Ascending aorta (tissue), 2 donors: ENCODE data around the gene ANKRD1. TPM values are rescaled to one million over a fixed set of nuclear protein-coding genes. Genes with fewer than 3 reads are reported as not detected.

ENCODE experiments used
- DNase-seq, 2 donors: peaks; one replicate each; pipeline ENCODE4 v3.0.0-alpha.2; 2019; ENCODE audit warnings: low spot score in 2 of 2
- H3K27ac ChIP-seq, 2 donors: fragments of 200-600 bp; sonication (generic); one replicate each; pipeline ENCODE4 v1.5.1; 2016 to 2017; ENCODE audit warnings: mild to moderate bottlenecking in 1 of 2
- H3K27me3 ChIP-seq: fragments of 200-600 bp; sonication (generic); one replicate; pipeline ENCODE4 v1.5.1; 2017
- H3K36me3 ChIP-seq, 2 donors: fragments of 200-600 bp; sonication (generic); one replicate each; pipeline ENCODE4 v1.5.1; 2016
- H3K4me1 ChIP-seq, 2 donors: fragments of 200-600 bp; sonication (generic); one replicate each; pipeline ENCODE4 v1.5.1; 2016 to 2017; ENCODE audit warnings: mild to moderate bottlenecking in 1 of 2
- H3K4me3 ChIP-seq, 2 donors: fragments of 200-600 bp; sonication (generic); one replicate each; pipeline ENCODE4 v1.5.1; 2016 to 2017; ENCODE audit warnings: mild to moderate bottlenecking in 1 of 2
- H3K9me3 ChIP-seq, 2 donors: fragments of 200-600 bp; sonication (generic); one replicate each; pipeline ENCODE4 v1.5.1; 2016
- CTCF ChIP-seq, 3 experiments: fragments of 200-600 bp in 2 of 3; fragments of 450-650 bp in 1 of 3; sonication (generic) in 2 of 3; IDR thresholded peaks; one replicate each; pipeline ENCODE4 v1.5.1; 2016 to 2019; ENCODE audit warnings: antibody characterized with exemption in 3 of 3, mild to moderate bottlenecking in 1 of 3, moderate library complexity in 1 of 3
- intact Hi-C: fragments of 100-400 bp; cut with DNase I; formaldehyde crosslinking; loops from one replicate; pipeline ENCODE4 v1.15.1; 2023
- total RNA-seq: library from RNA; depleted of rRNA; stranded (reverse); fragments of >200 nt; gene quantifications from one replicate; pipeline ENCODE4 v1.1.0, GENCODE V29; 2016

ANKRD1 gene
- total RNA-seq, 1 donor from 2014 or later: 8.1 TPM

GRCh38 chr10:90930971-90931871 is 10.3 kb upstream of the ANKRD1 start:
- intact Hi-C loops: no loop called here
- Histone ChIP-seq H3K4me3 (no peak overlapping the region), H3K27ac (peak overlapping the region; percentile 84 to 89), H3K27me3 (no peaks in the 10 kb centered on the region), H3K4me1 (peaks cover 12 to 28% of the 10 kb centered on the region in 2 donors), H3K9me3 (no peaks in the 10 kb centered on the region), H3K36me3 (no peaks in the 10 kb centered on the region)
- DNase-seq: peak in 1 of 2 donors; percentile 83
- TF ChIP-seq CTCF (IDR thresholded peaks at IDR 0.05): no peak

DNA sequence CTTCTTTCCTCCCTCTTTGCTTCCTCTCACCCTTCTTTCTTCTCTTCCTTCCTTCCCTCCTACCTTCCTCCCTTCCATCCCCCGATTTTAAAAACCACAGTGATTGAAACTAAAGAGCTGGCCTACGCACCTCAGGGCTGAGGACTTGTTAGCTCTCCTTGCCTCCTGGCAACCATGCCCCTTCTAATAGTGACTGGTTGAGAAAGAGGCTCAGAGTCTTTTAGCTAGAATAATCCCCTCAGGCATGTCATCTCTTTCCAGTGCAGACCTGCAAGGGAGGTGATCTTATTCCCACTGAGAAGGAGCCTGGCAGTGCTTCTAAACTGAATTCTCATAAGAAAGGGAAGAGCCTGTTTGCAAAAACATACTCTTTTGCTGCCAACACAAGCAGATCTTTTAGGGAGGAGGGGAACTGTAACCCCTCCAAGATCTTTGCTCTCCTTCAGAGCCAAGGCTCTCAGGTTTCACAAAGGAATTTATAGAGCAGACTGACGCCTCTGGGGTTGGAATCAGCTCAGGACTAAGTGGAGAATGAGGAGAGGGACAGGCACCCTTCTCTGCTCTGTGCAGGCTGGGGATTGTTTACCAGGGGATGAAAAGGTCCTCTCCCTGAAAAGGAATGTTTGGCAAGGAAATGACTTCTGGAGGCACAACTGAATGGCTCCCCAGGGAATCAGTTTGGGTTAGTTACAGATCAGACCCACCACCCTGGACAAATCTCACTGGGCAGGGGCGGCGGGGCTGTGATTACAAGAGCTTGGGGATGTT is 9.4 kb upstream of the ANKRD1 start:
- Histone ChIP-seq H3K9me3 (no peaks in the 10 kb centered on the region), H3K27ac (peak overlapping the region; percentile 84 to 89), H3K4me3 (no peak overlapping the region), H3K36me3 (no peaks in the 10 kb centered on the region), H3K27me3 (no peaks in the 10 kb centered on the region), H3K4me1 (peaks cover 12 to 21% of the 10 kb centered on the region in 2 donors)
- DNase-seq: no peak
- TF ChIP-seq CTCF (IDR thresholded peaks at IDR 0.05): no peak
- intact Hi-C loops: no loop called here

- Histone ChIP-seq H3K4me3 (no peak overlapping the region), H3K9me3 (no peaks in the 10 kb centered on the region), H3K36me3 (no peaks in the 10 kb centered on the region), H3K27me3 (no peaks in the 10 kb centered on the region), H3K27ac (peak overlapping the region; percentile 84 to 89), H3K4me1 (peaks cover 12 to 24% of the 10 kb centered on the region in 2 donors)
- intact Hi-C loops: no loop called here
- no peak for DNase-seq
- TF ChIP-seq CTCF (IDR thresholded peaks at IDR 0.05): no peak
These were observed 8.3 kb upstream of the ANKRD1 start for GRCh38 chr10:90929179-90929578.

- H3K9me3 ChIP-seq: no peaks in the 10 kb centered on the region
- H3K4me3 ChIP-seq: no peak overlapping the region
- H3K4me1 ChIP-seq: peaks cover 12 to 24% of the 10 kb centered on the region in 2 donors
- no peak overlapping the region for H3K27ac ChIP-seq
- H3K27me3 ChIP-seq: no peaks in the 10 kb centered on the region
- DNase-seq: no peak
- TF ChIP-seq CTCF (IDR thresholded peaks at IDR 0.05): no peak
- no peaks in the 10 kb centered on the region for H3K36me3 ChIP-seq
- intact Hi-C loops: no loop called here
These were observed 6.4 kb upstream of the ANKRD1 start for GRCh38 chr10:90927293-90927692.

- H3K4me1 ChIP-seq: peaks cover 9 to 12% of the 10 kb centered on the region in 2 donors
- intact Hi-C loops: no loop called here
- H3K27ac ChIP-seq: peak overlapping the region; percentile 24 to 32
These were observed 4.5 kb upstream of the ANKRD1 start for GRCh38 chr10:90925079-90926029.

More at GRCh38 chr10:90925079-90926029, 4.5 kb upstream of the ANKRD1 start:
- DNase-seq: no peak
- H3K36me3 ChIP-seq: no peaks in the 10 kb centered on the region
- TF ChIP-seq CTCF (IDR thresholded peaks at IDR 0.05): no peak
- no peak overlapping the region for H3K4me3 ChIP-seq
- H3K27me3 ChIP-seq: no peaks in the 10 kb centered on the region
- H3K9me3 ChIP-seq: no peaks in the 10 kb centered on the region
